ENCODE results near the gene DROSHA. TPM values are rescaled to one million over a fixed set of nuclear protein-coding genes. Genes with fewer than 3 reads are reported as not detected.

The DROSHA gene
- total and polyA plus RNA-seq, 2 donors (not counting 3 experiments of a cell fraction or from before 2014, with no cell fraction given): 49.1 to 96.4 TPM

GRCh38 chr5:31537349-31537748 is 5.5 kb upstream of the DROSHA start:
- Histone ChIP-seq H3K79me2 (ENCODE audit: control insufficient read depth, insufficient read depth, low read length) (peaks cover 21% of the 10 kb centered on the region), H3K27me3 (ENCODE audit: control insufficient read depth in 2 of 2, insufficient read depth in 2 of 2, low read length in 2 of 2) (no peaks in the 10 kb centered on the region), H3K9me1 (replicated peaks; ENCODE audit: control insufficient read depth, extremely low read depth, insufficient read depth, low read length) (no peaks in the 10 kb centered on the region), H2AFZ (ENCODE audit: low read depth, low read length) (no peak overlapping the region), H3K36me3 (ENCODE audit: control insufficient read depth in 2 of 2, extremely low read depth in 1 of 2, insufficient read depth in 2 of 2, low read length in 2 of 2) (peaks cover 17 to 20% of the 10 kb centered on the region in 2 experiments), H3K9ac (replicated peaks; ENCODE audit: extremely low read depth, insufficient read depth, low read length) (no peak overlapping the region), H3K4me2 (ENCODE audit: insufficient read depth, low read length) (no peak overlapping the region), H3K27ac (ENCODE audit: insufficient read depth, low read depth, low read length) (no peak overlapping the region), H3K9me3 (replicated peaks; ENCODE audit: control insufficient read depth, insufficient read depth, low read length) (no peaks in the 10 kb centered on the region), H3K4me1 (ENCODE audit: control insufficient read depth, extremely low read depth, insufficient read depth, low read length) (peaks cover 7% of the 10 kb centered on the region), H4K20me1 (replicated peaks; ENCODE audit: control insufficient read depth, extremely low read depth, insufficient read depth, low read length) (no peaks in the 10 kb centered on the region), H3K4me3 (replicated peaks in 1 of 3; ENCODE audit: insufficient read depth in 1 of 3, low read depth in 1 of 3, low read length in 3 of 3) (no peak overlapping the region)
- ChIA-PET CTCF (no interaction called here), POLR2A (no interaction called here)
- no peak for TF ChIP-seq MYC (IDR thresholded peaks at IDR 0.05; ENCODE audit: low read depth, low read length)
- no peak for TF ChIP-seq JUN (IDR thresholded peaks at IDR 0.05; ENCODE audit: borderline replicate concordance, insufficient read depth, insufficient read length, low read depth)
- TF ChIP-seq GATA2 (IDR thresholded peaks at IDR 0.05; ENCODE audit: insufficient read depth, insufficient read length, low read depth, low read length): no peak
- no peak for TF ChIP-seq POLR2AphosphoS5 (IDR thresholded peaks at IDR 0.05; ENCODE audit: insufficient read depth, low read depth, low read length)
- TF ChIP-seq EZH2 (IDR thresholded peaks at IDR 0.05; ENCODE audit: borderline replicate concordance, low read depth, low read length, severe bottlenecking): no peak
- no peak for TF ChIP-seq CTCF (IDR thresholded peaks at IDR 0.05; ENCODE audit: extremely low read depth in 1 of 2, insufficient read depth in 1 of 2, low read depth in 1 of 2, low read length in 2 of 2)
- no peak for TF ChIP-seq FOS (IDR thresholded peaks at IDR 0.05; ENCODE audit: borderline replicate concordance, insufficient read depth, low read length)
- TF ChIP-seq POLR2A (IDR thresholded peaks at IDR 0.05; ENCODE audit: low read depth, low read length): no peak
- no peak for TF ChIP-seq MAX (IDR thresholded peaks at IDR 0.05; ENCODE audit: insufficient read depth, insufficient read length)
- intact Hi-C loops (cut with micrococcal nuclease): no loop called here
- FAIRE-seq (no peak), DNase-seq (ENCODE audit: low read depth, low spot score) (no peak)
- no TSS peak for BruUV-seq (replicated peaks)
- dilution Hi-C loops (cut with MboI; ENCODE audit: extremely low pct_ligation_motif_present, low sequenced_read_pairs): no loop called here

Data from endothelial cell of umbilical vein (primary cell).